ENCODE data around the gene LRPAP1.

DNA sequence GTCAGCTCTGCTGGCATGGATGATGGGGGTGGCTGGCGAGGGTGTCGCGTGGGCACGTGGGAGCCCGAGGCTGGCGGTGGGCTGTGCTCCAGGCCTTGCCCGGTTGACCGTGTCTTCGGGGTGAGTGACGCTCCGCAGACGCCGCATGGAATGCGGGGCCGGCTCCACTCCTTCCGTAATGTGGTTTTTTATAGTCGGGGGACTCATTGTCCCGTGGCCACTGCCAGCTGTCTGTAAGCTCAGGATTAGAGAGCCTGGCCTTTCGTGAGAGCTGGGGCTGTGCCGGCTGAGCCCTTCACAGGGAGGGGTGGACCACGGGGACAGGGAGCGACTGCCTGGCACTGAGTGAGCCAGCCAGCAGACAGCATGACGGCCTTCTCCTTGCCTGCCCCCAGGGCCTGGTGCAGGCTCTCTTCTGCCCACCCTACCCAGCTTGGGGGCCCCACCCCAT lies 48.7 kb downstream of the LRPAP1 start:
- TF ChIP-seq, protein P1, sequence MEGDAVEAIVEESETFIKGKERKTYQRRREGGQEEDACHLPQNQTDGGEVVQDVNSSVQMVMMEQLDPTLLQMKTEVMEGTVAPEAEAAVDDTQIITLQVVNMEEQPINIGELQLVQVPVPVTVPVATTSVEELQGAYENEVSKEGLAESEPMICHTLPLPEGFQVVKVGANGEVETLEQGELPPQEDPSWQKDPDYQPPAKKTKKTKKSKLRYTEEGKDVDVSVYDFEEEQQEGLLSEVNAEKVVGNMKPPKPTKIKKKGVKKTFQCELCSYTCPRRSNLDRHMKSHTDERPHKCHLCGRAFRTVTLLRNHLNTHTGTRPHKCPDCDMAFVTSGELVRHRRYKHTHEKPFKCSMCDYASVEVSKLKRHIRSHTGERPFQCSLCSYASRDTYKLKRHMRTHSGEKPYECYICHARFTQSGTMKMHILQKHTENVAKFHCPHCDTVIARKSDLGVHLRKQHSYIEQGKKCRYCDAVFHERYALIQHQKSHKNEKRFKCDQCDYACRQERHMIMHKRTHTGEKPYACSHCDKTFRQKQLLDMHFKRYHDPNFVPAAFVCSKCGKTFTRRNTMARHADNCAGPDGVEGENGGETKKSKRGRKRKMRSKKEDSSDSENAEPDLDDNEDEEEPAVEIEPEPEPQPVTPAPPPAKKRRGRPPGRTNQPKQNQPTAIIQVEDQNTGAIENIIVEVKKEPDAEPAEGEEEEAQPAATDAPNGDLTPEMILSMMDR (conservative IDR thresholded peaks at IDR 0.05) = no peak
- no peak for TF ChIP-seq EZH2 (IDR thresholded peaks at IDR 0.05; ENCODE audit: low read depth)

All from PC-9 (cell line).